Mucosa of stomach (tissue), 1 donor: ENCODE data around the gene SERPINB7.
"Not testable (repeated sequence)": the region's sequence is repeated elsewhere in the genome, so short reads cannot be mapped to it uniquely, and the experiment has no call there.

Source experiments
- H3K27me3 ChIP-seq: one replicate; pipeline ENCODE4 v1.7.0; 2013; ENCODE audit warnings: mild to moderate bottlenecking, low read length; ENCODE audit not compliant: control insufficient read depth, insufficient read depth
- H3K36me3 ChIP-seq: one replicate; pipeline ENCODE4 v1.7.0; 2013; ENCODE audit warnings: low read length; ENCODE audit not compliant: control insufficient read depth, insufficient read depth
- H3K4me1 ChIP-seq: one replicate; pipeline ENCODE4 v1.7.0; 2013; ENCODE audit warnings: mild to moderate bottlenecking, low read length; ENCODE audit not compliant: control insufficient read depth, insufficient read depth
- H3K4me3 ChIP-seq: one replicate; pipeline ENCODE4 v1.7.0; 2013; ENCODE audit warnings: low read length
- H3K9ac ChIP-seq: one replicate; pipeline ENCODE4 v1.7.0; 2013; ENCODE audit warnings: mild to moderate bottlenecking, low read length, moderate library complexity
- H3K9me3 ChIP-seq: one replicate; pipeline ENCODE4 v1.7.0; 2013; ENCODE audit warnings: mild to moderate bottlenecking, low read length, moderate library complexity; ENCODE audit not compliant: control insufficient read depth
- donor health status: Pancreatic carcinoma.

The SERPINB7 gene

DNA sequence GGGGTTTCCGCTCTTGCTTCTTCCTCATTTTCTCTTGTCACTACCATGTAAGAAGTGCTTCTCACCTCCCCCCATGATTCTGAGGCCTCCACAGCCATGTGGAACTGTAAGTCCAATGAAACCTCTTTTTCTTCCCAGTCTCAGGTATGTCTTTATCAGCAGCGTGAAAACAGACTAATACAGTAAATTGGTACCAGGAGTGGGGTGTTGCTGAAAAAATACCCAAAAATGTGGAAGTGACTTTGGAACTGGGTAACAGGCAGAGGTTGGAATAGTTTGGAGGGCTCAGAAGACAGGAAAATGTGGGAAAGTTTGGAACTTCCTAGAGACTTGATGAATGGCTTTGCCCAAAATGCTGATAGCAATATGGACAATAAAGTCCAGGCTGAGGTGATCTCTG, 15.4 kb upstream of the SERPINB7 start:
- H3K27me3 ChIP-seq, result not testable (repeated sequence)

DNA sequence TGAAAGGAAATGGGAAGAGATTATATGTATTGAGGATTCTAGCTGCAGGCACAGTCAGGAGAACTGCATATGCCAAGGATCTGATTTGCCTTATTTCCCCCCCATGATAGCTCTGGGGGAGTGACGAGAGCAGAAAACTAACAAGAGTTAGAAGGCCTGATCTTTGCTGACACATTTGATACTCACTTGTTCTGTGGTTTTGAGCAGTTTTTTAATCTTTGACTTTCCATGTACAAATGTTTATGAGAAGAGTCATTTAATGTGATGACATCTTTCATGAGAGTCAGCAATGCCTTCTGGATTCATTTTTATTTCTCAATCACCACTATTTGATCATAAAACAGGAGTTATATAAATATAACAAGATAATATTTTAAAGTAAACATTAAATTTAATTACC, 12.7 kb upstream of the SERPINB7 start:
- Histone ChIP-seq H3K9me3 (no peaks in the 10 kb centered on the region), H3K9ac (no peak overlapping the region), H3K27me3 (no peaks in the 10 kb centered on the region), H3K4me3 (no peak overlapping the region), H3K36me3 (no peaks in the 10 kb centered on the region), H3K4me1 (no peaks in the 10 kb centered on the region)

More for the DNA sequence above, 15.4 kb upstream of the SERPINB7 start:
- not testable (repeated sequence) for H3K4me1 ChIP-seq, H3K4me3 ChIP-seq, H3K9me3 ChIP-seq, H3K9ac ChIP-seq, H3K36me3 ChIP-seq

DNA sequence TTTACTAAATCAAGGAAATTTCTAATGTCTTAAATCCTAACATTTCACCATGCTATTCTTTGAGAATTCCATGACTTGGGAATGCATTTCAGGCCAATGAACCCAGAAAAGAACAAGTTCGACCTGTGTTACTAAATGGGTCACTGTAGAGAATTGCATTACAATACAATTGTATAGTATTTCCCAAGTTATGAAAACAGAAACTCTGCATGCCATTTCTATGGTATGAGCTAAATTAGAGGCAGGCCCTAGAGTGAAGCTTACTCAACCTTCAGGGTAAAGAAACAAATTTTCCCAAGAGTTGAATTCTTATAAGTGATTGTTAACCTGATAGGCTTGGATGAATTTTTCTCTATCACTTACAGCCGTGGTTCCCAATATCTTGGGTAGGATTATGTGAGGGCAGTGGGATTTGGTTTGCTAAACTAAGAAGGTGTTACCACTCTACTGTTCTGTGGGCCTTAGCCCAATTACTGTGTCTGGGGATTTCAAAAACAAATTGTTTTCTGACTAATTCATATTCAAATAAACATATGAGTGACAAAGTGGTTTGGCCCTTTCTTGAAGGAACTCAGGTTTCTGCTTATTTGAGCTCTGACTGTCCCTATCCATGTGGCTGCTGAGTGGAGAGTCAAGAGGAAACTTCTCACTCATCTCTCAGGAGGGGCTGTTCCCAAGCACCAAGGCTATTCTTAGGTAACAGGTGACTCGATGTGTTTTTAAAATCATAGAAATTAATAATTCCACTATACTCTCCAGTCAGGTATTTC, 11.2 kb upstream of the SERPINB7 start:
- Histone ChIP-seq H3K4me3 (no peak overlapping the region), H3K9me3 (no peaks in the 10 kb centered on the region), H3K36me3 (no peaks in the 10 kb centered on the region), H3K4me1 (no peaks in the 10 kb centered on the region), H3K9ac (no peak overlapping the region), H3K27me3 (no peaks in the 10 kb centered on the region)

DNA sequence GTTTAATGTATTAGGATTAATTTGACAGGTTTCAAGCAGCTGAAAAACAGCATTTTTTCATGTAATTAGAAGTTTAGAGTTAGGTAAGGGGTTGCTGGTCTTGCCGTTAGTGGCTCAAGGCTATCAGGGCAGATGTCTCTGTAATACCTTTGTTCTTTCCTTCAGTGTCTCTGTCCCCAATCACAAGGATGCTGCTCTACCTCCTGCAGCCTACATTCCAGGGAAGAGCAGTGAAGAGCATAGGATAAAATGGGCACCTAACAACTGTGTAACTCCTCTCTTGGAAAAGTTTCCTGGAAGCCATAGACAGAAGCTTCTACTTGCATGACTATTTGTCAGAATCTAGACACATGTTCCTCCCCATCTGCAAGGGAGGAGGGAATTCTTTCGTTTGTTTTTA, 9.4 kb upstream of the SERPINB7 start:
- no peaks in the 10 kb centered on the region for H3K36me3 ChIP-seq
- no peak overlapping the region for H3K9ac ChIP-seq
- H3K4me1 ChIP-seq, result no peaks in the 10 kb centered on the region
- no peaks in the 10 kb centered on the region for H3K27me3 ChIP-seq
- H3K4me3 ChIP-seq, result no peak overlapping the region
- no peaks in the 10 kb centered on the region for H3K9me3 ChIP-seq

DNA sequence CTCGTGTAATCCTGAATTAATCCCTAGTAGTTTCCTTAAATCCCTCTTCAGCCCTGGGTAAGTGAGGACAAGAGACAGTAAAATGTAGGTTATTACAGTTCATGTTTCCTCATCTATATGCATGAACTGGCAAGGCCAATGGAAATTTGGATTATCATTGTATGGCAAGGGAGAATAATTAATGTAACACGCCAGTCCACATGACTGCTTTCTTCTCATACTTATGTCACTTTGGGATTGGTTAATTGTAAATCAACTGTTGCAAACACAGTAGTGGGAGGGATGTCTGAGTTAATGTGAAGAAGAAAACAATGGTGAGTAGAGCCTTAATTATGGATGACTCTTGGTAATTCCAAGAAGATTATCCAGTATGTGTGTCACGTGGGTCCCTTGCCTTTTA, 1.7 kb upstream of the SERPINB7 start:
- Histone ChIP-seq H3K9ac (no peak overlapping the region), H3K4me3 (no peak overlapping the region), H3K9me3 (no peaks in the 10 kb centered on the region), H3K27me3 (no peaks in the 10 kb centered on the region), H3K36me3 (no peaks in the 10 kb centered on the region), H3K4me1 (no peaks in the 10 kb centered on the region)

DNA sequence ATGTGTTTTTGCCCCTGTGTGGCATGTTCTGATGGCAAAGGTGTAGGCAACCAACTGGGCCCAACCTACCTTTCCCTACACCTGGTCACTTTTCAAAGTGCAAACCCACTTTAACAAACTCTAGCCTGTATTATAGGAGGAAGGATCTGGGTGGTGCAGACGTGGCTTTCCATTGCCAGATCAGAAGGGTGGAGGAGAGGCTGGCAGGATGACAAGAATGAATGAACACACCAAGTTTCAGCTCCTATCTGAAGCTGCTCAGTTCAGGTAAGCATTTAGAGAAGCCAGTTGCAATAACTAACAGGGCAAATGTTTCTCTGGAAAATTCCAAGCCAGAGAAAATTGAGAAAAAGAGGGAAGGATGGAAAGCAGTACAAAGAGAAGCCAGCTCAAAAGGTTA, 707 bp upstream of the SERPINB7 start:
- no peak overlapping the region for H3K4me3 ChIP-seq
- no peaks in the 10 kb centered on the region for H3K27me3 ChIP-seq

DNA sequence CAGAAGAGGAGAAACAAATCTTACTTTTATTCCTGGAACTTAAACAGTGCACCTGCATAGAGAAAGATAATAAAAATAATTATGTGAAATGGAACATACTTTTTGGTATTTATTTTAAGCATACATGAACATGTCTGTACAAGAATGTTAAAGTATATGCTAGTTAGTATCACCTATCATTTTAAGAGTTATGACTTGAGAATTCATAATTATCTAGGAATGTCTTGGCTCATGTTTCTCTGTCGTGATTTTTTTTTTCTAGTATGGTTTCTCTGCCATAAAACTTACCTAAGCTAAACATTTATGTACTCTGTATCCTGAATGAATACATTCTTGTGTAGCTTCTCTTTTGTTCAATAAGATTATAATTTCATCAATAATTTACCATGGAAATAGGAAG, 4.2 kb downstream of the SERPINB7 start:
- Histone ChIP-seq H3K27me3 (no peaks in the 10 kb centered on the region), H3K36me3 (no peaks in the 10 kb centered on the region), H3K9me3 (no peaks in the 10 kb centered on the region), H3K4me3 (no peak overlapping the region), H3K4me1 (no peaks in the 10 kb centered on the region), H3K9ac (no peak overlapping the region)

More for the DNA sequence above, 707 bp upstream of the SERPINB7 start:
- Histone ChIP-seq H3K4me1 (no peaks in the 10 kb centered on the region), H3K9ac (no peak overlapping the region), H3K9me3 (no peaks in the 10 kb centered on the region), H3K36me3 (no peaks in the 10 kb centered on the region)

DNA sequence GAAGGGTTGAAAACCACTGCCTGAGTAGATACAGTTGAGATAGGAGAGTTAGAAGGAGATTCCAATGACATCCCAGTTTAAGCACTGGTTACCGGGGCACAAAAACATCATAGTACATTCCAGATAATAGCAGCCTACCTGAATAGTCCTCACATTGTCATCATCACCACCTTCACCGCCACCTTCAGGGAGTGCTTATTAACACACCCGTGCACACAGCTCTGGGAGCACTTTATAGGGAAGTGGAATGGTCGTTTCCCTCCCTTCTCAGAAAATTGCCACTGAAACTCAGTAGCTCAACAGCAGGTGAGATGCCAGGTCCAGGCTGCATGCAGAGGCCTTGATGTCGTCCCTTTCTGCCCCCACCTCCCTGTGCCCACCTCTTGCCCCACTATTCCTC, 8.2 kb downstream of the SERPINB7 start:
- H3K9me3 ChIP-seq, result no peaks in the 10 kb centered on the region
- no peak overlapping the region for H3K4me3 ChIP-seq
- H3K4me1 ChIP-seq, result no peaks in the 10 kb centered on the region
- no peaks in the 10 kb centered on the region for H3K36me3 ChIP-seq
- no peaks in the 10 kb centered on the region for H3K27me3 ChIP-seq
- H3K9ac ChIP-seq, result no peak overlapping the region

DNA sequence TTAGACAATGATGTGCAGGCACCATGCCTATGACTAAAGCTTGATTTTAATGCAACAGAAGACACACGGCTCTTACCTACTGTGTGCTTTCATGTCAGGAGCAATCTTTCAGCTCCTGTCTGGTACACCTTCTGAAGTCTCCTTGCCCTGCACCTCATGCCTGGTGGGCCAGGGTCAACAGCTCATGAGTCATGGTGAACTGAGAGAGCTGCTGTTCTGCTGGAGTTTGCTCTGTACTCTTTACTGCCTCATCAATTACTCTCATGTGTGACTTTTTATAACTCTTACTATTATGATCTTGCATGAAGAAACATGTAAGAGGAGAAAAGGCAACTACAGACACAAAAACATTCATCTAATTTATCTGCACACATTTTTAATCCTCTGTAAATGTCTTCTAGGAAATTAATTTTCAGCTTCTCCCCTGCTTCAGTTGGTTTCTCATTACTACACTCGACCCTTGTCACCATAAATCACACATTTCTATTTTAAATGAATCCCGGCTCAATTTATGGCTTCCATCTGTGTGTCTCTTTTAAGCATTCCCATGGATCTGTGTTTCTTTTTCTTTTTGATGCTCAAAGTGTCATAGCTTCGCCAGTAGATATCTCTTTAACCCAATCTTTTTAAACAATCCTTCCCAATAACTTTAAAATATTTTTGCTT, 9.7 kb downstream of the SERPINB7 start:
- Histone ChIP-seq H3K27me3 (no peaks in the 10 kb centered on the region), H3K4me1 (no peaks in the 10 kb centered on the region), H3K9me3 (no peaks in the 10 kb centered on the region), H3K4me3 (no peak overlapping the region), H3K9ac (no peak overlapping the region), H3K36me3 (no peaks in the 10 kb centered on the region)

DNA sequence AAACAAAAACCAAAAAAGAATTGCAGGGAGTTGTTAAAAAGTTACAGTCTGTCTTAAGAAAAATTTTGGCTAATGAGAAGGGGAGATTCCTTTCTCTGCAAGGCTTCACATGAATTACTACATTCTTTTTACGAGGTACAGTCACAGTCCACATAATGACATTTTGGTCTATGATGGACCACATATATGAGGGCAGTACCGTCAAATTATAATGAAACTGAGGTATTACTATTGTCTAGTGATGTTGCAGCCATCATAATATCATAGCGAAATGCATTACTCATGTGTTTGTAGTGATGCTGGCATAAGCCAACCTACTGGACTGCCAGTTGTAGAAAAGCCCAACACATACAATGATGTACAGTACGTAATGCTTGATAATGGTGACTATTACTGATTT, 12.5 kb downstream of the SERPINB7 start:
- Histone ChIP-seq H3K4me1 (no peaks in the 10 kb centered on the region), H3K9ac (no peak overlapping the region), H3K27me3 (no peaks in the 10 kb centered on the region), H3K4me3 (no peak overlapping the region), H3K36me3 (no peaks in the 10 kb centered on the region), H3K9me3 (no peaks in the 10 kb centered on the region)

DNA sequence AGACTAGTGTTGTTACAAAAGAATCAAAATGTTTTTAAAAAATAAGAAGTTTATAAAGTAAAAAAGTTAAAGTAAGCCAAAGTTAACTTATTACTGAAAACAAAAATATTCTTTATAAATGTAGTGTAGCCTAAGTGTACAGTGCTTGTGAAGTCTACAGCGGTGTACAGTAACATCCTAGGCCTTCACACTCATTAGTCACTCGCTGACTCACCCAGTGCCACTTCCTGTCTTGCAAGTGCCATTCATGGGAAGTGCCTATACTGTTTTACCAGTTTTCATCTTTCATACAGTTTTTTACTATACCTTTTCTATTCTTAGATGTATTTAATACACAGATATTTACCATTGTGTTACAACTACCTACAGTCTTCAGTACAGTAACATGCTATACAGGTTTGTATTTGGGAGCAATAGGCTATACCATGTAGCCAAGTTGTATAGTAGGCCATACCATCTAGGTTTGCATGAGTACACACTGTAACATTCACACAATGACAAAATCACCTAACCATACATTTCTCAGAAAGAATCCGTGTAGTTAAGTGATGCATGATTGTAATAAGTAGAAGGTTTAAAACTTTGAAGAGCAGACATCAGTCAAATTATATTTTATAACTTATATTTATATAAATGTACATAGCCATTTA, 13.4 kb downstream of the SERPINB7 start:
- Histone ChIP-seq H3K9ac (no peak overlapping the region), H3K4me1 (no peaks in the 10 kb centered on the region), H3K36me3 (no peaks in the 10 kb centered on the region), H3K27me3 (no peaks in the 10 kb centered on the region), H3K4me3 (no peak overlapping the region), H3K9me3 (no peaks in the 10 kb centered on the region)

DNA sequence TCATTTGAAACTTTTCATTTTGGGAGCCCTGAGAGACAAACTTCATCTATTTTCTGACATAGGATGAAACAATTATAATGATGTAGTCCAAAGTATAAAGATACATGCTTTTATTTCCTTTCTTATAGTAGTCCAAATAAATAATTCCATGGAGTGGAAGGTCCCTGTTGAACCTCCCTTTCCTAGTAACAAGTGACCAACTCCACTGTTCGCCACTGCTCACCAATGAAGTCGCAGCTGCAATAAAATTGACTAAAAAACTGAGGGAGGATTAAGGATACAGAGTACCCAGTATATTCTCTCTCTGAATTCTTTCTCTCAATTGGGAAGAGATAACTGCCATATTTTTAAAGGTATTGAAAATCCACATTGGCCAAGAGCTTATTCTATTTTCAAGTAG, 14.1 kb downstream of the SERPINB7 start:
- no peak overlapping the region for H3K9ac ChIP-seq
- H3K4me1 ChIP-seq, result no peaks in the 10 kb centered on the region
- H3K4me3 ChIP-seq, result no peak overlapping the region
- no peaks in the 10 kb centered on the region for H3K36me3 ChIP-seq
- H3K9me3 ChIP-seq, result no peaks in the 10 kb centered on the region
- H3K27me3 ChIP-seq, result no peaks in the 10 kb centered on the region
